Loucy (cell line): ENCODE measurements around the gene GAREM1.

Experiments
- EZH2phosphoT487 ChIP-seq: fragments of 200-600 bp; IDR thresholded peaks from 2 replicates; pipeline ENCODE4 v1.6.1; 2018; ENCODE audit warnings: antibody characterized with exemption, mild to moderate bottlenecking, moderate library complexity, borderline replicate concordance
- TF ChIP-seq, protein P1 (sequence below): fragments of 200-600 bp; sonication (generic); conservative IDR thresholded peaks from 2 replicates; pipeline ENCODE4 v1.5.1; 2014; ENCODE audit warnings: mild to moderate bottlenecking, antibody characterized with exemption, low read length

DNA sequence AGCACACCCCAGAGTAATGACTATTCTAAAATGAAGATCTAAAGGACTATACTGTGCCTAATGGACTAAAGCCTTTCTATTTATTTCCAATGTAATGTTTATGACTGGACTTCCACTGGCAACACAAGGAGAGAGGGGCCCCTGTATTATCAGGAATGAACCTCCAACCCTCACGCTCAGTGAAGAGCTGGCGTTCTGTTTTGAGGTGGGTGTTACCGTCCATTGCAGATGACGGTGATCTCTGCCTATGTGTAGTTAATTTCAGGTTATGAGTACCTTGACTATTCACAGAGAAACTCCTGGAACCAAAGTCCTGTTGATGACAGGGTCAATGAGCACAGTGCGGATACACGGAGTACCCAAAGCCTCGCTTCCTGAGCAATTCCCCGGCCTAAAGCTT, 195.5 kb downstream of the GAREM1 start:
- TF ChIP-seq, protein P1, sequence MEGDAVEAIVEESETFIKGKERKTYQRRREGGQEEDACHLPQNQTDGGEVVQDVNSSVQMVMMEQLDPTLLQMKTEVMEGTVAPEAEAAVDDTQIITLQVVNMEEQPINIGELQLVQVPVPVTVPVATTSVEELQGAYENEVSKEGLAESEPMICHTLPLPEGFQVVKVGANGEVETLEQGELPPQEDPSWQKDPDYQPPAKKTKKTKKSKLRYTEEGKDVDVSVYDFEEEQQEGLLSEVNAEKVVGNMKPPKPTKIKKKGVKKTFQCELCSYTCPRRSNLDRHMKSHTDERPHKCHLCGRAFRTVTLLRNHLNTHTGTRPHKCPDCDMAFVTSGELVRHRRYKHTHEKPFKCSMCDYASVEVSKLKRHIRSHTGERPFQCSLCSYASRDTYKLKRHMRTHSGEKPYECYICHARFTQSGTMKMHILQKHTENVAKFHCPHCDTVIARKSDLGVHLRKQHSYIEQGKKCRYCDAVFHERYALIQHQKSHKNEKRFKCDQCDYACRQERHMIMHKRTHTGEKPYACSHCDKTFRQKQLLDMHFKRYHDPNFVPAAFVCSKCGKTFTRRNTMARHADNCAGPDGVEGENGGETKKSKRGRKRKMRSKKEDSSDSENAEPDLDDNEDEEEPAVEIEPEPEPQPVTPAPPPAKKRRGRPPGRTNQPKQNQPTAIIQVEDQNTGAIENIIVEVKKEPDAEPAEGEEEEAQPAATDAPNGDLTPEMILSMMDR, result no peak
- no peak for TF ChIP-seq EZH2phosphoT487
